Measurements from ENCODE around the gene DESI1. TPM values are rescaled to one million over a fixed set of nuclear protein-coding genes. Genes with fewer than 3 reads are reported as not detected.

DESI1 gene
- 11.3 and 13.4 TPM in 2 replicates for total RNA-seq

GRCh38 chr22:41620589-41621098, at the start of gene DESI1:
DESI1 (minus strand) TSS chr22:41621043; CDS start chr22:41620839, 204 bp downstream.

GRCh38 chr22:41621099-41621910, 462 bp upstream of the DESI1 start, which contains the start of gene XRCC6:
XRCC6 (plus strand) TSS chr22:41621295; CDS start chr22:41622005, 710 bp downstream.

GRCh38 chr22:41589391-41590241, 31.2 kb downstream of the DESI1 start, which contains the start of gene PMM1:
PMM1 (minus strand) TSS chr22:41589840; CDS start chr22:41589805, 35 bp downstream.

Other genes starting within 250 kb of the DESI1 start
- gene TEF, start 239.1 kb downstream of the DESI1 start, total RNA-seq = 9.5 and 21.8 TPM in 2 replicates
- 23.7 and 49.0 TPM in 2 replicates for gene TOB2, start 174.2 kb downstream of the DESI1 start, total RNA-seq
- gene PHF5A, start 152.4 kb downstream of the DESI1 start, total RNA-seq = 54.7 and 68.1 TPM in 2 replicates
- gene ACO2, start 151.9 kb downstream of the DESI1 start, total RNA-seq = 68.7 and 93.6 TPM in 2 replicates
- gene POLR3H, start 76.6 kb downstream of the DESI1 start, total RNA-seq = 25.7 and 28.6 TPM in 2 replicates
- gene CSDC2, start 60.0 kb downstream of the DESI1 start, total RNA-seq = 20.5 and 30.9 TPM in 2 replicates
- 34.4 and 45.1 TPM in 2 replicates for gene PMM1, start 31.2 kb downstream of the DESI1 start, total RNA-seq
- 298 and 490 TPM in 2 replicates for gene XRCC6, start 252 bp upstream of the DESI1 start, total RNA-seq
- 71.9 and 83.4 TPM in 2 replicates for gene SNU13, start 67.8 kb upstream of the DESI1 start, total RNA-seq
- 0.73 and 0.99 TPM in 2 replicates for gene MEI1, start 78.5 kb upstream of the DESI1 start, total RNA-seq
- 6.8 and 8.9 TPM in 2 replicates for gene CCDC134, start 179.6 kb upstream of the DESI1 start, total RNA-seq
- 60.7 and 83.5 TPM in 2 replicates for gene SREBF2, start 212.1 kb upstream of the DESI1 start, total RNA-seq

Measured in smooth muscle cell of trachea (primary cell).